Left lung (tissue), 10 donors: ENCODE data around the gene SLC45A1. TPM values are rescaled to one million over a fixed set of nuclear protein-coding genes. Genes with fewer than 3 reads are reported as not detected.

Experiments used
- ATAC-seq: fragments of 200-7000 bp; cut with Tn5 transposase; one replicate; pipeline ENCODE4 v1.9.1; 2020; ENCODE audit warnings: moderate library complexity
- DNase-seq, 4 donors: peaks; one replicate each; pipeline ENCODE4 v3.0.0-alpha.2; 2013 to 2020
- H3K27ac ChIP-seq, 2 donors: fragments of 200-600 bp; sonication (generic) in 1 of 2; one replicate each; pipeline versions ENCODE4 v1.5.0 to v1.8.0; 2020 to 2021
- H3K27me3 ChIP-seq, 2 donors: fragments of 200-600 bp; sonication (generic) in 1 of 2; one replicate each; pipeline versions ENCODE4 v1.5.0 to v1.8.0; 2020 to 2021
- H3K36me3 ChIP-seq, 2 donors: fragments of 200-600 bp; sonication (generic) in 1 of 2; one replicate each; pipeline versions ENCODE4 v1.5.0 to v1.8.0; 2020 to 2021
- H3K4me1 ChIP-seq, 2 donors: fragments of 200-600 bp; one replicate each; pipeline ENCODE4 v1.8.0; 2021
- H3K4me3 ChIP-seq, 2 donors: fragments of 200-600 bp; sonication (generic) in 1 of 2; one replicate each; pipeline versions ENCODE4 v1.5.0 to v1.8.0; 2020 to 2021; ENCODE audit warnings: mild to moderate bottlenecking in 1 of 2
- H3K9me3 ChIP-seq, 2 donors: fragments of 200-600 bp; sonication (generic) in 1 of 2; one replicate each; pipeline versions ENCODE4 v1.5.0 to v1.8.0; 2020 to 2021
- CTCF ChIP-seq, 2 donors: fragments of 200-600 bp; sonication (generic) in 1 of 2; IDR thresholded peaks; one replicate each; pipeline versions ENCODE4 v1.5.0 to v1.8.0; 2021; ENCODE audit warnings: antibody characterized with exemption in 2 of 2
- intact Hi-C, 2 donors: fragments of 100-400 bp; cut with DNase I; formaldehyde crosslinking; loops; one replicate each; pipeline versions ENCODE4 v1.11.2 to v1.14.2; 2022
- polyA plus RNA-seq, 6 donors: library from polyadenylated mRNA; unstranded; fragments of 120-200 nt; gene quantifications; one replicate each; pipeline ENCODE4 v1.2.1, GENCODE V29; 2013; ENCODE audit not compliant: insufficient read length in 6 of 6
- total RNA-seq, 2 donors: library from RNA; stranded (reverse); fragmentation: NEBNext Ultra II Directional; extraction: Animal tissue kit (Norgen Biotek cat#: 25700); gene quantifications; one replicate each; pipeline ENCODE4 v1.2.1, GENCODE V29; 2021
- donor health status: DM: no; HTN: yes; CAD: no.
- donor health status: DM: no; HTN: no; CAD: no.

The SLC45A1 gene
- total and polyA plus RNA-seq, 8 donors: 0.51 to 1.4 (median 0.80) TPM

- no peak overlapping the region for H3K4me3 ChIP-seq
- ATAC-seq: no peak
- H3K9me3 ChIP-seq: no peaks in the 10 kb centered on the region
- no peaks in the 10 kb centered on the region for H3K4me1 ChIP-seq
- no peaks in the 10 kb centered on the region for H3K27me3 ChIP-seq
- no peaks in the 10 kb centered on the region for H3K36me3 ChIP-seq
- H3K27ac ChIP-seq: no peak overlapping the region
- intact Hi-C loops: no loop called here
- DNase-seq: no peak
- TF ChIP-seq CTCF (IDR thresholded peaks at IDR 0.05): no peak
These were observed 11.5 kb downstream of the SLC45A1 start for GRCh38 chr1:8329439-8329838.

- Histone ChIP-seq H3K27ac (no peak overlapping the region), H3K36me3 (no peaks in the 10 kb centered on the region), H3K4me3 (no peak overlapping the region), H3K27me3 (no peaks in the 10 kb centered on the region), H3K4me1 (no peaks in the 10 kb centered on the region), H3K9me3 (no peaks in the 10 kb centered on the region)
- no peak for DNase-seq
- no peak for ATAC-seq
- no peak for TF ChIP-seq CTCF (IDR thresholded peaks at IDR 0.05)
- intact Hi-C loops: no loop called here
These were observed 11.9 kb downstream of the SLC45A1 start for GRCh38 chr1:8329858-8330257.

GRCh38 chr1:8330271-8331125, 12.6 kb downstream of the SLC45A1 start:
- Histone ChIP-seq H3K4me1 (no peaks in the 10 kb centered on the region), H3K27me3 (no peaks in the 10 kb centered on the region), H3K9me3 (no peaks in the 10 kb centered on the region), H3K27ac (no peak overlapping the region), H3K4me3 (no peak overlapping the region), H3K36me3 (no peaks in the 10 kb centered on the region)
- ATAC-seq (no peak), DNase-seq (peak in 1 of 4 donors; percentile 67)
- intact Hi-C loops: no loop called here
- no peak for TF ChIP-seq CTCF (IDR thresholded peaks at IDR 0.05)

GRCh38 chr1:8332806-8333205, 14.9 kb downstream of the SLC45A1 start:
- Histone ChIP-seq H3K27me3 (no peaks in the 10 kb centered on the region), H3K4me1 (no peaks in the 10 kb centered on the region), H3K27ac (no peak overlapping the region), H3K4me3 (no peak overlapping the region), H3K36me3 (no peaks in the 10 kb centered on the region), H3K9me3 (no peaks in the 10 kb centered on the region)
- TF ChIP-seq CTCF (IDR thresholded peaks at IDR 0.05): no peak
- intact Hi-C loops: no loop called here
- DNase-seq (no peak), ATAC-seq (no peak)

GRCh38 chr1:8333246-8333987, 15.5 kb downstream of the SLC45A1 start:
- Histone ChIP-seq H3K4me1 (no peaks in the 10 kb centered on the region), H3K4me3 (no peak overlapping the region), H3K27me3 (no peaks in the 10 kb centered on the region), H3K27ac (no peak overlapping the region), H3K9me3 (no peaks in the 10 kb centered on the region), H3K36me3 (no peaks in the 10 kb centered on the region)
- TF ChIP-seq CTCF (IDR thresholded peaks at IDR 0.05): no peak
- DNase-seq (no peak), ATAC-seq (no peak)
- intact Hi-C loops: no loop called here
